Heart right ventricle (tissue), 16 donors: ENCODE measurements around the gene APOM. TPM values are rescaled to one million over a fixed set of nuclear protein-coding genes. Genes with fewer than 3 reads are reported as not detected.

Experiments
- ATAC-seq, 8 donors: fragments of 200-7000 bp; cut with Tn5 transposase; one replicate each; pipeline ENCODE4 v1.9.1; 2020; ENCODE audit warnings: mild to moderate bottlenecking in 8 of 8, moderate library complexity in 8 of 8, moderate number of reproducible peaks in 1 of 8
- DNase-seq, 2 donors: peaks; one replicate each; pipeline ENCODE4 v3.0.0-alpha.2; 2020
- H3K27ac ChIP-seq, 10 donors: fragments of 200-600 bp; sonication (generic) in 2 of 10; one replicate each; pipeline versions ENCODE4 v1.5.0 to v1.8.0; 2020 to 2022; ENCODE audit warnings: mild to moderate bottlenecking in 3 of 10
- H3K27me3 ChIP-seq, 7 donors: fragments of 200-600 bp; one replicate each; pipeline ENCODE4 v1.8.0; 2021 to 2022; ENCODE audit warnings: mild to moderate bottlenecking in 2 of 7
- H3K36me3 ChIP-seq, 9 donors: fragments of 200-600 bp; sonication (generic) in 1 of 9; one replicate each; pipeline versions ENCODE4 v1.5.0 to v1.8.0; 2020 to 2022; ENCODE audit warnings: mild to moderate bottlenecking in 2 of 9
- H3K4me1 ChIP-seq, 9 donors: fragments of 200-600 bp; sonication (generic) in 1 of 9; one replicate each; pipeline versions ENCODE4 v1.5.0 to v1.8.0; 2020 to 2022; ENCODE audit warnings: mild to moderate bottlenecking in 4 of 9
- H3K4me3 ChIP-seq, 10 donors: fragments of 200-600 bp; sonication (generic) in 2 of 10; one replicate each; pipeline versions ENCODE4 v1.5.0 to v1.8.0; 2020 to 2022; ENCODE audit warnings: mild to moderate bottlenecking in 7 of 10, moderate library complexity in 2 of 10
- H3K9me3 ChIP-seq, 11 donors: fragments of 200-600 bp in 10 of 11; sonication (generic) in 2 of 11; one replicate each; pipeline versions ENCODE4 v1.5.0 to v1.8.0; 2013 to 2022; ENCODE audit warnings: mild to moderate bottlenecking in 2 of 11, control low read depth in 1 of 11, moderate library complexity in 1 of 11
- WGBS, 2 donors: extraction: QIAGEN DNeasy Blood & Tissue Kit; methylation state at CpG; one replicate each; pipeline ENCODE4 v1.1.7; 2013; ENCODE audit warnings: inconsistent platforms in 1 of 2; 5-methylcytosine and 5-hydroxymethylcytosine counted together
- intact Hi-C, 10 donors: fragments of 100-400 bp; cut with DNase I; formaldehyde crosslinking; loops; one replicate each; pipeline versions ENCODE4 v1.11.1 to v1.14.2; 2022
- polyA plus RNA-seq, 2 donors: library from polyadenylated mRNA; stranded (reverse); fragments of 200-250 nt; gene quantifications; one replicate each; pipeline ENCODE4 v1.2.3, GENCODE V29; 2013
- total RNA-seq, 10 donors: library from RNA; stranded (reverse); fragmentation: NEBNext Ultra II Directional in 3 of 10; extraction: Animal tissue kit (Norgen Biotek cat#: 25700) in 3 of 10; gene quantifications; one replicate each; pipeline versions ENCODE4 v1.2.1 to v1.2.4, GENCODE V29; 2021 to 2023
- TF ChIP-seq, protein P1 (sequence below), 9 donors: fragments of 200-600 bp; sonication (generic) in 2 of 9; IDR thresholded peaks; one replicate each; pipeline versions ENCODE4 v1.5.0 to v1.8.0; 2021 to 2022; ENCODE audit warnings: antibody characterized with exemption in 9 of 9, mild to moderate bottlenecking in 5 of 9, moderate library complexity in 1 of 9
- donor health status: Arrhythmogenic right ventricular cardiomyopathy.
- donor health status: ischemic (EF 13 %, LVEDD 7.1; RV severe dilation, severe dysfunction).
- donor health status: healthy with polysubstance abuse.
- donor health status: DM: no; HTN: yes; CAD: no.
- donor health status: DM: no; HTN: no; CAD: no.
- donor health status: ischemic (EF 25% LVEDD 6.9; RV normal size, moderate dysfunction).
- donor health status: ischemic (EF 25% LVEDD 5.7; RV mildly dilated, moderate dysfunction).
- donor health status: healthy.
- donor health status: DM: yes; HTN: yes; CAD: no.
- donor health status: Ischemic cardiomyopathy.
- donor health status: ischemic (EF 35%, LVEDD 5.7; RV mildly dilated, moderate dysfunction).
- donor health status: nonischemic (EF 11% LVEDD 7.7; RV severe dilation, severe dysfunction).
- donor health status: DM: yes; HTN: yes; CAD: no.
- donor health status: PGD.
- donor health status: ischemic (EF 29% LVEDD 5.4; RV normal size, mild dysfunction).
- donor health status: nonischemic (EF 23%, LVEDD 6.1; RV moderate dilation, normal function).

APOM gene
- total and polyA plus RNA-seq, 12 donors: 1.8 to 7.4 (median 3.0) TPM

DNA sequence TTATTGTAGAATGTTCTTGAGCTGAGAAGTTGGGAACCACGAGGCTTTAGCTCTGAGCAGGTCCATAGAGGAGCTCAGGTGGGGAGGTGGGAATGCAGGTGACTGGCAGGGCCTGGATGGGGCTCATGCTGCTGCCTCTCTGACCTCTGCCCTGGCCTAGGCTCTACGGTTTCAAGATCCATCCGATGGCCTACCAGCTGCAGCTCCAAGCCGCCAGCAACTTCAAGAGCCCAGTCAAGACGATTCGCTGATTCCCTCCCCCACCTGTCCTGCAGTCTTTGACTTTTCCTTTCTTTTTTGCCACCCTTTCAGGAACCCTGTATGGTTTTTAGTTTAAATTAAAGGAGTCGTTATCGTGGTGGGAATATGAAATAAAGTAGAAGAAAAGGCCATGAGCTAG is 14.0 kb downstream of the APOM start, which contains the start of gene LY6G5B:
Gene LY6G5B, plus strand, starts transcription at position 301 of the 400 bp plus-strand sequence. CDS start 975 bp downstream, outside the sequence.
- DNase-seq (no peak), ATAC-seq (no peak)
- 83 to 85% methylated on average over 8 of the region's 8 CpGs for WGBS, 2 donors
- Histone ChIP-seq H3K4me1 (peaks cover 0 to 26% (median 14%) of the 10 kb centered on the region in 9 donors), H3K36me3 (peaks cover 0 to 76% (median 53%) of the 10 kb centered on the region in 9 donors), H3K4me3 (no peak within 1 kb of the TSS), H3K27ac (no peak within 1 kb of the TSS), H3K9me3 (no peaks in the 10 kb centered on the region), H3K27me3 (no peaks in the 10 kb centered on the region)
- TF ChIP-seq, protein P1, sequence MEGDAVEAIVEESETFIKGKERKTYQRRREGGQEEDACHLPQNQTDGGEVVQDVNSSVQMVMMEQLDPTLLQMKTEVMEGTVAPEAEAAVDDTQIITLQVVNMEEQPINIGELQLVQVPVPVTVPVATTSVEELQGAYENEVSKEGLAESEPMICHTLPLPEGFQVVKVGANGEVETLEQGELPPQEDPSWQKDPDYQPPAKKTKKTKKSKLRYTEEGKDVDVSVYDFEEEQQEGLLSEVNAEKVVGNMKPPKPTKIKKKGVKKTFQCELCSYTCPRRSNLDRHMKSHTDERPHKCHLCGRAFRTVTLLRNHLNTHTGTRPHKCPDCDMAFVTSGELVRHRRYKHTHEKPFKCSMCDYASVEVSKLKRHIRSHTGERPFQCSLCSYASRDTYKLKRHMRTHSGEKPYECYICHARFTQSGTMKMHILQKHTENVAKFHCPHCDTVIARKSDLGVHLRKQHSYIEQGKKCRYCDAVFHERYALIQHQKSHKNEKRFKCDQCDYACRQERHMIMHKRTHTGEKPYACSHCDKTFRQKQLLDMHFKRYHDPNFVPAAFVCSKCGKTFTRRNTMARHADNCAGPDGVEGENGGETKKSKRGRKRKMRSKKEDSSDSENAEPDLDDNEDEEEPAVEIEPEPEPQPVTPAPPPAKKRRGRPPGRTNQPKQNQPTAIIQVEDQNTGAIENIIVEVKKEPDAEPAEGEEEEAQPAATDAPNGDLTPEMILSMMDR (IDR thresholded peaks at IDR 0.05): no peak
- intact Hi-C loops: loop anchor here in 3 of 10 donors (5.0 to 10.0 kb wide), 5 partner anchors 127 to 1745 kb away; partner anchors contain the start of genes CFB (in 1 of the 3), CUTA (in 1 of the 3), DDX39B (in 1 of the 3) and PHF1 (in 1 of the 3)

DNA sequence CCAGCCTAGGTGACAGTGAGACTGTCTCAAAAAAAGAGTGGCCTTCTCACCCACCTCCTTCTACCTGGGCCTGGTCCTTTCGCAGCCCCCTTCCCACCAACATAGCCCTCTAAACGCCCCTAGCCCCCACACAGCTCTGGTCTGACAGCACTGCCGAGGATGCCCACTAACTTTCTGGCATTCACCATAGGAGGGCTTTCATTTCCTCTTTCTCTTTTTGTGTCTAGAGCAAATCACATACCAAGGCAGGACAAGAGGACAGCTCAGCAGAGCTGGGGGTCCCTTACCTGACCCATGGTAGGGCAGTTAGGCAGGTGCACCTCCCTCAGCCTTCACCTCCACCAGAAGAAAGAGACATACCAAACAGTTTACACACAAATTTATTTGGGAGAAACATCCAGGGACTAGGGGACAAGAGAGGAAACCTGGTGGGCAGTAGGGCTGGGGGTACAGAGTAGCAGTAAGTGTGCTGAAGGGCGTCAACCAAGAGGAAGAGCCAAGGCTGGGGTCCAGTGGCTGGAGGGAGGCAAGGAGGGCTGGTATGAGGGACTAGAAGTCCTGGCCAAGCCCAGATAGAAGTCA is 20.7 kb downstream of the APOM start:
- Histone ChIP-seq H3K27me3 (no peaks in the 10 kb centered on the region), H3K4me1 (peaks cover 5 to 14% (median 12%) of the 10 kb centered on the region in 9 donors), H3K9me3 (no peaks in the 10 kb centered on the region), H3K4me3 (no peak overlapping the region), H3K27ac (no peak overlapping the region), H3K36me3 (peaks cover 0 to 42% (median 10%) of the 10 kb centered on the region in 9 donors)
- TF ChIP-seq, protein P1 (IDR thresholded peaks at IDR 0.05): no peak
- intact Hi-C loops: loop anchor here in 3 of 10 donors (5.0 to 10.0 kb wide), 3 partner anchors 161 to 276 kb away; partner anchors contain the start of gene CFB (in 1 of the 3)
- no peak for DNase-seq
- no peak for ATAC-seq
- WGBS, 2 donors: 79 to 86% methylated on average over 4 of the region's 4 CpGs

DNA sequence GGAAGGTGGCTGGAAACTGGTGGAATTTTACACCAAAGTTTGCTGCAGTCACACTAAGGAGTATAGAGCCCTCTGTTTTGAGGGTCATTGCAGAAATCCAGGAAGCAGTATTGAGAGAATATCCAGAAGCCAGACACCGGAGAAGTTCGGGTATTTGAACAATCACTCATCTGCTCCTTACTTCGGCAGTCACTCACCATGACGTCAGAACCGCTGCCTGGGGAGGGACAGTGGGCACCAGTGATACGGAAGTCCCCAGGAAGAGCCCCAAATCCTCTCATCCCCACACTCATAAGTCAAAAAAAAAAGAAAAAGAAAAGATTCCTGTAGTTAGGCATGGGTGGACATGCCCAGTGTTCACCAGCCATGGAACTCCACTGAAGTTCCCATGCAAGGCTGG is 21.2 kb downstream of the APOM start:
- TF ChIP-seq, protein P1 (IDR thresholded peaks at IDR 0.05): no peak
- H3K27me3 ChIP-seq: no peaks in the 10 kb centered on the region
- H3K27ac ChIP-seq: no peak overlapping the region
- 65 to 69% methylated on average over 6 of the region's 6 CpGs for WGBS, 2 donors
- no peak for DNase-seq
- no peaks in the 10 kb centered on the region for H3K9me3 ChIP-seq
- peaks cover 0 to 37% (median 5%) of the 10 kb centered on the region in 9 donors for H3K36me3 ChIP-seq
- H3K4me3 ChIP-seq: no peak overlapping the region
- no peak for ATAC-seq
- intact Hi-C loops: loop anchor here in 3 of 10 donors (5.0 to 10.0 kb wide), 3 partner anchors 160 to 275 kb away; partner anchors contain the start of gene CFB (in 1 of the 3)
- peaks cover 5 to 18% (median 15%) of the 10 kb centered on the region in 9 donors for H3K4me1 ChIP-seq

- ATAC-seq (no peak), DNase-seq (no peak)
- H3K36me3 ChIP-seq: peaks cover 0 to 27% (median 4%) of the 10 kb centered on the region in 9 donors
- intact Hi-C loops: loop anchor here in 3 of 10 donors (5.0 to 10.0 kb wide), 3 partner anchors 159 to 274 kb away; partner anchors contain the start of gene CFB (in 1 of the 3)
- H3K27me3 ChIP-seq: no peaks in the 10 kb centered on the region
- no peak overlapping the region for H3K4me3 ChIP-seq
- H3K9me3 ChIP-seq: no peaks in the 10 kb centered on the region
- WGBS, 2 donors: 78% methylated on average over 8 of the region's 8 CpGs
- TF ChIP-seq, protein P1 (IDR thresholded peaks at IDR 0.05): no peak
- H3K4me1 ChIP-seq: peaks cover 5 to 22% (median 17%) of the 10 kb centered on the region in 9 donors
- no peak overlapping the region for H3K27ac ChIP-seq
Measured at GRCh38 chr6:31677955-31678354, 22.3 kb downstream of the APOM start.
